ENCODE results near the gene SYNDIG1.

DNA sequence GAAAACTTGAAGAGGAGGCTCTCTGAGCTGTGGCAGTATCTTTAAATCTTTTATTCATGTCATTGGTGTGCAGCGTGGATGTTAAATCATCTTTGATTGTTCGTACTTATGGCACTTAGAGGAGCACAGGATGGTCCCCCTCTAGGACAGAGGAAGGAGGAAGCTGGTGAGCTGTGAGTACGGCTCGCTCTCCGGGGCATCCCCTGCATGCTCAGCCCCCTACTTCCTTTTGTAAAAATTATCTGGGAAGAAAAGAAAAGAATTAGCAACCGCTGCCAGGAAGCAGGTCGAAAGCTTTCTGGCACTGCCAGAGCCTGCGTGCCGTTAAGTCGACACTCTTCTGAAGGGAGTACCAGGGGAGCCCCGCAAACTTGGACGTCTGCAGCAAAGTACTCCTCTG is 158.5 kb downstream of the SYNDIG1 start:
- TF ChIP-seq FOS (IDR thresholded peaks at IDR 0.05; ENCODE audit: low read depth, low read length): no peak
- TF ChIP-seq, protein P1, sequence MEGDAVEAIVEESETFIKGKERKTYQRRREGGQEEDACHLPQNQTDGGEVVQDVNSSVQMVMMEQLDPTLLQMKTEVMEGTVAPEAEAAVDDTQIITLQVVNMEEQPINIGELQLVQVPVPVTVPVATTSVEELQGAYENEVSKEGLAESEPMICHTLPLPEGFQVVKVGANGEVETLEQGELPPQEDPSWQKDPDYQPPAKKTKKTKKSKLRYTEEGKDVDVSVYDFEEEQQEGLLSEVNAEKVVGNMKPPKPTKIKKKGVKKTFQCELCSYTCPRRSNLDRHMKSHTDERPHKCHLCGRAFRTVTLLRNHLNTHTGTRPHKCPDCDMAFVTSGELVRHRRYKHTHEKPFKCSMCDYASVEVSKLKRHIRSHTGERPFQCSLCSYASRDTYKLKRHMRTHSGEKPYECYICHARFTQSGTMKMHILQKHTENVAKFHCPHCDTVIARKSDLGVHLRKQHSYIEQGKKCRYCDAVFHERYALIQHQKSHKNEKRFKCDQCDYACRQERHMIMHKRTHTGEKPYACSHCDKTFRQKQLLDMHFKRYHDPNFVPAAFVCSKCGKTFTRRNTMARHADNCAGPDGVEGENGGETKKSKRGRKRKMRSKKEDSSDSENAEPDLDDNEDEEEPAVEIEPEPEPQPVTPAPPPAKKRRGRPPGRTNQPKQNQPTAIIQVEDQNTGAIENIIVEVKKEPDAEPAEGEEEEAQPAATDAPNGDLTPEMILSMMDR (conservative IDR thresholded peaks at IDR 0.05; ENCODE audit: low read depth, low read length): no peak
- no peak for TF ChIP-seq POLR2A (IDR thresholded peaks at IDR 0.05; ENCODE audit: low read depth, low read length)
- no peak for TF ChIP-seq BHLHE40 (IDR thresholded peaks at IDR 0.05; ENCODE audit: low read depth, low read length)
- no peak for TF ChIP-seq MXI1 (IDR thresholded peaks at IDR 0.05; ENCODE audit: borderline replicate concordance, low read depth, low read length)
- no peak for TF ChIP-seq RAD21 (IDR thresholded peaks at IDR 0.05; ENCODE audit: low read length)

All from IMR-90 (cell line).